PC-9 (cell line): ENCODE results near the gene UVSSA. TPM values are rescaled to one million over a fixed set of nuclear protein-coding genes. Genes with fewer than 3 reads are reported as not detected.

Source experiments
- BruUV-seq: library from RNA; stranded (reverse); fragments of 400-500 nt; replicated peaks from 2 replicates; lab custom pipeline; 2021; lab: Mats Ljungman, UMichigan
- CTCF ChIA-PET: fragments of 300-600 bp; sonication (Branson Sonifier 250); formaldehyde crosslinking; loops from one replicate; lab custom pipeline; 2022; ENCODE audit warnings: antibody characterized with exemption; lab: Charles Lee
- POLR2A ChIA-PET: fragments of 300-600 bp; sonication (Branson Sonifier 250); formaldehyde crosslinking; loops from one replicate; lab custom pipeline; 2022; ENCODE audit warnings: antibody characterized with exemption; ENCODE audit not compliant: unreplicated experiment; lab: Charles Lee
- DNase-seq, 2 experiments: peaks; one replicate each; pipeline versions ENCODE4 v3.0.0 to v3.0.0-alpha.2; 2015 to 2022; ENCODE audit warnings: mixed read lengths in 1 of 2
- H2AFZ ChIP-seq: fragments of 200-600 bp; sonication (generic); 2 replicates; pipeline ENCODE4 v1.8.1; 2017; ENCODE audit warnings: antibody characterized with exemption
- H3F3A ChIP-seq: fragments of 200-600 bp; sonication (generic); 2 replicates; pipeline ENCODE4 v1.8.1; 2017; ENCODE audit warnings: antibody characterized with exemption, mild to moderate bottlenecking, low read depth; ENCODE audit not compliant: insufficient read depth
- H3K27ac ChIP-seq: fragments of 200-600 bp; sonication (generic); 2 replicates; pipeline ENCODE4 v1.6.1; 2016; ENCODE audit warnings: mixed run types
- H3K27me3 ChIP-seq: fragments of 200-600 bp; sonication (generic); 2 replicates; pipeline ENCODE4 v1.6.1; 2016; ENCODE audit warnings: low read depth, mixed run types; ENCODE audit not compliant: insufficient read depth
- H3K36me3 ChIP-seq: fragments of 200-600 bp; sonication (generic); 2 replicates; pipeline ENCODE4 v1.6.1; 2016; ENCODE audit warnings: low read depth, mixed run types
- H3K4me1 ChIP-seq: fragments of 200-600 bp; sonication (generic); replicated peaks from 2 replicates; pipeline ENCODE4 v1.6.1; 2016; ENCODE audit warnings: mixed run types; ENCODE audit not compliant: insufficient read depth
- H3K4me2 ChIP-seq: fragments of 200-600 bp; sonication (generic); 2 replicates; pipeline ENCODE4 v1.6.1; 2017; ENCODE audit warnings: mixed run types
- H3K4me3 ChIP-seq: fragments of 200-600 bp; sonication (generic); 2 replicates; pipeline ENCODE4 v1.6.1; 2016; ENCODE audit warnings: mixed run types
- H3K79me2 ChIP-seq: fragments of 200-600 bp; sonication (generic); 2 replicates; pipeline ENCODE4 v1.6.1; 2017; ENCODE audit warnings: low read depth, mixed run types
- H3K9me2 ChIP-seq: fragments of 200-600 bp; sonication (generic); 2 replicates; pipeline ENCODE4 v1.8.1; 2017; ENCODE audit warnings: mild to moderate bottlenecking; ENCODE audit not compliant: insufficient read depth
- H3K9me3 ChIP-seq: fragments of 200-600 bp; sonication (generic); 2 replicates; pipeline ENCODE4 v1.8.1; 2016; ENCODE audit warnings: low read depth; ENCODE audit not compliant: insufficient read depth
- H4K20me1 ChIP-seq: fragments of 200-600 bp; sonication (generic); 2 replicates; pipeline ENCODE4 v1.8.1; 2017; ENCODE audit not compliant: insufficient read depth
- EZH2 ChIP-seq: fragments of 200-600 bp; sonication (generic); IDR thresholded peaks from 2 replicates; pipeline ENCODE4 v1.8.0; 2017; ENCODE audit warnings: antibody characterized with exemption, low read depth
- intact Hi-C: fragments of 100-400 bp; cut with micrococcal nuclease; formaldehyde crosslinking; loops from one replicate; pipeline ENCODE4 v1.10.0; 2022; ENCODE audit not compliant: unreplicated experiment
- total RNA-seq: library from RNA; stranded (reverse); gene quantifications from 2 replicates; pipeline ENCODE4 v1.2.3, GENCODE V29; 2021
- TF ChIP-seq, protein P1 (sequence below): fragments of 200-600 bp; sonication (generic); conservative IDR thresholded peaks from 2 replicates; pipeline ENCODE4 v1.6.1; 2017; ENCODE audit warnings: mixed run types, antibody characterized with exemption, mild to moderate bottlenecking, moderate library complexity

Gene UVSSA
- total RNA-seq, 1 experiment from 2014 or later, result 24.3 TPM

DNA sequence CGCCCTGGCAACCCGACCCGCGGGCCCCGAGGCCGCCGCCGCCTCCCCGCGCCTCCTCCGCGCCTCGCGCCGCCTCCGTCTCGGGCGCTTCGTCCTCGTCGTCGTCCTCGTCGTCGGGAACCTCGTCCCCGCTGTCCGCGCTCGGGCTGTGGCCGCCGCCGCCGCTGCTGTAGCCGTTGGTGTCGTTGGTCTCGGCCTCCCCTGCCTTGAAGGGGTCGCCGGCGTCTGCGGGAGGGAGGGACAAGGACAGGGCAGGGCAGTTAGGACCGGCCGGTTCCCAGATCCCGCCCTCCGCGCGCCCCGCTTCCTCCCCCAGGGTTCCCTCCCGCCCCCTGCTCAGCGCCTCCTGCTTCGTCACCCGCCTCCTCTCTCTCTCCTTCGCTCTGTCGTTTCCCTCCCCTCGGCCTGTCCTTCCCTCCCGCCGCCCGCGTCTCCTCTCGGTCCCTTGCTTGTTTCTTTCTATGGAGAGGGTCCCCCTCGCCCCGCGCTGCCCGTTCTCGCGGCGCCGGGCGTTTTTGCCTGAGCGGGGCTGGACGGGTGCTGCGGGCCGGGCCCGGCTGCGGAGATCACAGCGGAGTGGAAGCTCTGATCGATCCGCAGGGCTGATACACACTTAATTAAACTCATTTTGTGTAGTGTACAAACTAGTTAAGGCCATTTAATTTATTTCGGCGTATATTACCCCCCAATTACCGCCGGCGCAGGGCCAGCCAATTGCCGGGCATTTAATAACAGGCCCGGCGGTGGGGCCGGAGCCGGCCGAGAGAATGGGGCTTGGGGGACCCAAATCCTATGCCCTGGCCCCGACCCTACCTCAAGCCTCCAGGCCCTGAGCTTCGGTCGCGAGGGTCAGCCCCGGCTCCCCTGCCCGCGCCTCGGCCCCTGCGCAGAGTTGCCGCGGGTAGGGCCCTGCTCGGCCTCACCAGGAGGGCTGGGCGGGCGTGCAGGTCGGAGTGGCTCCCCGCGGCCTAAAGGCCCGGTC lies 56.9 kb downstream of the UVSSA start:
- H3K36me3 ChIP-seq, result no peaks in the 10 kb centered on the region
- H3K9me3 ChIP-seq, result no peaks in the 10 kb centered on the region
- no peaks in the 10 kb centered on the region for H3F3A ChIP-seq
- POLR2A ChIA-PET, result no interaction called here
- no peak overlapping the region for H3K4me2 ChIP-seq
- no peak for DNase-seq
- no peak overlapping the region for H3K27ac ChIP-seq
- no peak for TF ChIP-seq EZH2
- TF ChIP-seq, protein P1, sequence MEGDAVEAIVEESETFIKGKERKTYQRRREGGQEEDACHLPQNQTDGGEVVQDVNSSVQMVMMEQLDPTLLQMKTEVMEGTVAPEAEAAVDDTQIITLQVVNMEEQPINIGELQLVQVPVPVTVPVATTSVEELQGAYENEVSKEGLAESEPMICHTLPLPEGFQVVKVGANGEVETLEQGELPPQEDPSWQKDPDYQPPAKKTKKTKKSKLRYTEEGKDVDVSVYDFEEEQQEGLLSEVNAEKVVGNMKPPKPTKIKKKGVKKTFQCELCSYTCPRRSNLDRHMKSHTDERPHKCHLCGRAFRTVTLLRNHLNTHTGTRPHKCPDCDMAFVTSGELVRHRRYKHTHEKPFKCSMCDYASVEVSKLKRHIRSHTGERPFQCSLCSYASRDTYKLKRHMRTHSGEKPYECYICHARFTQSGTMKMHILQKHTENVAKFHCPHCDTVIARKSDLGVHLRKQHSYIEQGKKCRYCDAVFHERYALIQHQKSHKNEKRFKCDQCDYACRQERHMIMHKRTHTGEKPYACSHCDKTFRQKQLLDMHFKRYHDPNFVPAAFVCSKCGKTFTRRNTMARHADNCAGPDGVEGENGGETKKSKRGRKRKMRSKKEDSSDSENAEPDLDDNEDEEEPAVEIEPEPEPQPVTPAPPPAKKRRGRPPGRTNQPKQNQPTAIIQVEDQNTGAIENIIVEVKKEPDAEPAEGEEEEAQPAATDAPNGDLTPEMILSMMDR, result no peak
- H3K4me3 ChIP-seq, result no peak overlapping the region
- H3K4me1 ChIP-seq, result no peaks in the 10 kb centered on the region
- H3K9me2 ChIP-seq, result no peaks in the 10 kb centered on the region
- H3K79me2 ChIP-seq, result no peaks in the 10 kb centered on the region
- CTCF ChIA-PET, result no interaction called here
- peaks cover 38% of the 10 kb centered on the region for H3K27me3 ChIP-seq
- BruUV-seq, result no TSS peak
- intact Hi-C loops, result no loop called here
- no peaks in the 10 kb centered on the region for H4K20me1 ChIP-seq
- H2AFZ ChIP-seq, result no peak overlapping the region

DNA sequence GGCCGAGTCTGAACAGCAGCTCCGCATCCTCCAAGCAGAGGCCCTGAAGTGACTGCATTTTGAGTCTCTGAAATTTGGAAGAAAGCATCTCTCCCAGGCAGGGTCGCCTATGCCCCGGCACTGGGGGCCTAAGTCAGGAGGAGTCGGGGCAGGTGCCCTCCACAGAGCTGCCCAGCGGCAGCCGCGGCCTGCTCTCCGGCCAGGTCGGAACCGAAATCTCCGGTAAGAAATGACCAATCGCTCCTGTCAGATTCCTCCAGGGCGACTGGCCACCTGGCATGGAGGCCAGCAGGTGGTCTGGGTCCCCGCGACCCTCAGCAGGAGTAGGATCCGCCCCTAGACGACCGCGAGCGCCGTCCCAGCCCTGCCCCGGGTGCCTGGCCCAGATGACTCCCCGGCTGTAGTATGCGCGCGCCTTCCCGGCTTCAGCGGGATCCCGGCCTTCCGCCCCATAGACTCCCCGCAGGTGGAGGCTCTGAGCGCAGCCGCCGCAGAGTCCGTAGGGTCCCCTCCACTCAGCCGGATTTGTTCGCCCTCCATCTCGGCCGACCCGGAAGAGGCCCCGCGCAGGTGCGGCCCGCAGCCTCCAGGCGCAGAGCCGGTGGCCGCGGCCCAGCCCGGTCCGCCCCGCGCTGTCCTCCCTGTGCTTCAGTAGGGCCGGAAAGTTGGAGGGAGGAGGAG lies 57.7 kb downstream of the UVSSA start:
- CTCF ChIA-PET, result no interaction called here

DNA sequence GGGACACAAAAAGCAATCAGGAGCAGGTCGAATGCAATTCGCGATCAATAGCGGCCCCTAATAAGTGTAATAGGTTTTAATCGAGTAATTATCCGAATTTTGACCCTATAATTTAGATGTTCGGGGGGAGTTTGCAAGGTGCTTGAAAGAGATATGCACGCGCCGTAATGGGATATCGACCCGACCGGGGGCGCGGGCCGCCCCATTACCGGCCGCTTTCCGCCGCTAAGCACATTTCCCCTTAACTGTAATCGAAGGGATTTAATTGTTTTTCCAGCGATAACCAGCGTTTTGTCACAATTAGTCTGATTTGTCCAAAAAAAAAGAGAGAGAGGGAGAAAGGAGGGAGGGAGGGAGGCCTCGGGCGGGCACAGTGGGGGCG lies 58.2 kb downstream of the UVSSA start:
- no peak for TF ChIP-seq EZH2
- TF ChIP-seq, protein P1, result no peak
- no TSS peak for BruUV-seq
- Histone ChIP-seq H3K27ac (no peak overlapping the region), H3K27me3 (peaks cover 36% of the 10 kb centered on the region), H3K36me3 (no peaks in the 10 kb centered on the region), H3K4me2 (no peak overlapping the region), H3F3A (no peaks in the 10 kb centered on the region), H3K9me2 (no peaks in the 10 kb centered on the region), H4K20me1 (no peaks in the 10 kb centered on the region), H3K4me1 (no peaks in the 10 kb centered on the region), H2AFZ (no peak overlapping the region), H3K4me3 (no peak overlapping the region), H3K9me3 (no peaks in the 10 kb centered on the region), H3K79me2 (no peaks in the 10 kb centered on the region)
- DNase-seq, result no peak
- CTCF ChIA-PET, result no interaction called here
- intact Hi-C loops, result no loop called here
- POLR2A ChIA-PET, result no interaction called here

More for the DNA sequence above, 57.7 kb downstream of the UVSSA start:
- H3K36me3 ChIP-seq, result no peaks in the 10 kb centered on the region
- H3K4me3 ChIP-seq, result no peak overlapping the region
- no peaks in the 10 kb centered on the region for H3K9me2 ChIP-seq
- no peaks in the 10 kb centered on the region for H3K9me3 ChIP-seq
- no peaks in the 10 kb centered on the region for H3F3A ChIP-seq
- H3K27me3 ChIP-seq, result peaks cover 36% of the 10 kb centered on the region
- no peaks in the 10 kb centered on the region for H3K79me2 ChIP-seq
- H4K20me1 ChIP-seq, result no peaks in the 10 kb centered on the region
- intact Hi-C loops, result no loop called here
- BruUV-seq, result no TSS peak
- H3K27ac ChIP-seq, result no peak overlapping the region
- no peak for DNase-seq
- H3K4me1 ChIP-seq, result no peaks in the 10 kb centered on the region
- POLR2A ChIA-PET, result no interaction called here
- TF ChIP-seq, protein P1, result no peak
- TF ChIP-seq EZH2, result no peak
- H2AFZ ChIP-seq, result no peak overlapping the region
- H3K4me2 ChIP-seq, result no peak overlapping the region
